Natural killer cell treated with Interleukin-12 subunit alpha and Interleukin-12 subunit beta and Interleukin-15 and Interleukin-18, amount 100 ng/mL, for 72 hours (primary cell): ENCODE measurements around the gene OR1A1. TPM values are rescaled to one million over a fixed set of nuclear protein-coding genes. Genes with fewer than 3 reads are reported as not detected.
A peak's percentile ranks its signal among the peaks of the same experiment; 100 is the strongest.
"Not testable (repeated sequence)": the region's sequence is repeated elsewhere in the genome, so short reads cannot be mapped to it uniquely, and the experiment has no call there.

Experiments
- ATAC-seq, 2 donors: fragments of 150-1000 bp; cut with Tn5 transposase in 1 of 2; sonication (Bioruptor Pico), chemical (Tn5 transposase) in 1 of 2; 2 replicates each; pipeline ENCODE4 v1.10.0; 2021
- DNase-seq: peaks from one replicate; pipeline ENCODE4 v3.0.0; 2022; ENCODE audit warnings: low spot score
- H3K27ac Mint-ChIP-seq, 2 donors: 1 replicate in 1 of 2; 2 replicates in 1 of 2; pipeline ENCODE4 v1.8.0; 2022; ENCODE audit warnings: mixed read lengths in 2 of 2, mild to moderate bottlenecking in 1 of 2, moderate library complexity in 1 of 2
- H3K27me3 Mint-ChIP-seq, 2 donors: 1 replicate in 1 of 2; 2 replicates in 1 of 2; pipeline ENCODE4 v1.8.0; 2022; ENCODE audit warnings: mixed read lengths in 2 of 2
- H3K36me3 Mint-ChIP-seq: one replicate; pipeline ENCODE4 v1.8.0; 2022; ENCODE audit warnings: mixed read lengths
- H3K4me1 Mint-ChIP-seq, 2 donors: 1 replicate in 1 of 2; 2 replicates in 1 of 2; pipeline ENCODE4 v1.8.0; 2022; ENCODE audit warnings: low read depth in 2 of 2, mixed read lengths in 2 of 2, mild to moderate bottlenecking in 1 of 2
- H3K4me3 Mint-ChIP-seq: one replicate; pipeline ENCODE4 v1.8.0; 2022; ENCODE audit warnings: mixed read lengths
- H3K9me3 Mint-ChIP-seq: 2 replicates; pipeline ENCODE4 v1.8.0; 2022; ENCODE audit warnings: mixed read lengths
- total RNA-seq, 2 donors: library from RNA; stranded (reverse); gene quantifications; one replicate each; pipeline ENCODE4 v1.2.3, GENCODE V29; 2022

Gene OR1A1
- total RNA-seq = not detected

DNA sequence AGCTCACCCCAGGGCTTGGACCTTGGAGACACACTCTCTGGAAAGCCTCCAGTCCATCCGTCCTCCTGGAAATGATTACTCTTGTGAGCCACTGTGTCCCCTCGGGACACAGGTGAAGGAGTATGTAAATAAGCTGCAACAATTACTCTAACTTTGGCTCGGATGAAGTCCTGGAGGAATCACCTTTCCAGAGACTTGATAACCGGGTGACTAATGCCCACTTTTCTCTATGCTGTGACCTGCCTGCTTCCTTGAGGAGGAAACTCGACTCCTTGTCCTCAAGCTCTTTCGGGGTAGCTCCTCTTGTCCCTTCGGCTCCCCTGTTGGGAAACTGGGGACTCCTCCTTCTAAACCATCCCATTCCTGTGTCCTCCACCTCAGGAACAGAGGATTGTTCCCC, at the start of gene OR1A1:
Gene OR1A1, plus strand, starts transcription at position 301 of the 400 bp plus-strand sequence. CDS start 7,954 bp downstream, outside the sequence.
- H3K4me3 Mint-ChIP-seq = no peak within 1 kb of the TSS
- no peaks in the 10 kb centered on the region for H3K4me1 Mint-ChIP-seq
- H3K27ac Mint-ChIP-seq = peak within 1 kb of the TSS in 1 of 2 donors; percentile 60
- H3K9me3 Mint-ChIP-seq = no peaks in the 10 kb centered on the region
- H3K27me3 Mint-ChIP-seq = peaks cover 14 to 18% of the 10 kb centered on the region in 2 donors
- DNase-seq = no peak
- no peaks in the 10 kb centered on the region for H3K36me3 Mint-ChIP-seq
- ATAC-seq = no peak

DNA sequence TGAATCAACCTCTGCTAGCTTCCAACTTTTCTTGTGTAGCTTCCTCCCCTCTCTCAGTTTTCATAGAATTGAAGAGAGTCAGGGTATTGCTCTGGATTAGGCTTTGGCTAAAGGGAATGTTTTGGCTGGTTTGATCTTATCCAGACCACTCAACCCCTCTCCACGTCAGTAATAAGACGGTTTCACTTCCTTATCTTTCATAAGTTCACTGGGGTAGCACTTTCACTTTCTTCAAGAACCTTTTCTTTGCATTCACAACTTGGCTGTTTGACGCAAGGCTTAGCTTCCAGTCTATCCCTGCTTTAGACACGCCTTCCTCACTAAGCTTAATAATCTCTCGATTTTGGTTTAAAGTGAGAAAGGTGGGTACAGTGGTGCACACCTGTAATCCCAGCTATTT, 39.9 kb upstream of the OR1A1 start:
- ATAC-seq (no peak), DNase-seq (no peak)
- H3K4me3 Mint-ChIP-seq = no peak overlapping the region

GRCh38 chr17:3189961-3190360, 17.5 kb upstream of the OR1A1 start:
- Mint-ChIP-seq H3K36me3 (no peaks in the 10 kb centered on the region), H3K27me3 (peaks cover 9 to 30% of the 10 kb centered on the region in 2 donors), H3K4me1 (no peaks in the 10 kb centered on the region), H3K4me3 (no peak overlapping the region), H3K9me3 (no peaks in the 10 kb centered on the region), H3K27ac (no peak overlapping the region)
- DNase-seq = no peak
- no peak for ATAC-seq

More for the DNA sequence above, 39.9 kb upstream of the OR1A1 start:
- Mint-ChIP-seq H3K4me1 (peaks cover 7 to 9% of the 10 kb centered on the region in 2 donors), H3K36me3 (no peaks in the 10 kb centered on the region), H3K27me3 (peaks cover 13 to 33% of the 10 kb centered on the region in 2 donors), H3K27ac (no peak overlapping the region), H3K9me3 (peaks cover 6% of the 10 kb centered on the region)

- peaks cover 3% of the 10 kb centered on the region for H3K9me3 Mint-ChIP-seq
- H3K4me3 Mint-ChIP-seq = no peak within 1 kb of the TSS
- no peak for DNase-seq
- no peaks in the 10 kb centered on the region for H3K4me1 Mint-ChIP-seq
- ATAC-seq = no peak
- H3K27me3 Mint-ChIP-seq = peaks cover 24 to 49% of the 10 kb centered on the region in 2 donors
- peaks cover 6% of the 10 kb centered on the region for H3K36me3 Mint-ChIP-seq
- H3K27ac Mint-ChIP-seq = no peak within 1 kb of the TSS
Measured at GRCh38 chr17:3197219-3197618, 10.2 kb upstream of the OR1A1 start, which contains the start of gene OR1A2. Gene OR1A2, plus strand, starts transcription at chr17:3197519. Its CDS starts 0 bp downstream, at chr17:3197519.

GRCh38 chr17:3208484-3208883, 1.0 kb downstream of the OR1A1 start:
- Mint-ChIP-seq H3K36me3 (no peaks in the 10 kb centered on the region), H3K4me3 (no peak overlapping the region), H3K9me3 (no peaks in the 10 kb centered on the region), H3K4me1 (peaks cover 0 to under 1% of the 10 kb centered on the region in 2 donors), H3K27ac (no peak overlapping the region), H3K27me3 (peaks cover 14 to 27% of the 10 kb centered on the region in 2 donors)
- no peak for DNase-seq
- no peak for ATAC-seq

GRCh38 chr17:3213001-3213400, 5.5 kb downstream of the OR1A1 start:
- no peaks in the 10 kb centered on the region for H3K36me3 Mint-ChIP-seq

DNA sequence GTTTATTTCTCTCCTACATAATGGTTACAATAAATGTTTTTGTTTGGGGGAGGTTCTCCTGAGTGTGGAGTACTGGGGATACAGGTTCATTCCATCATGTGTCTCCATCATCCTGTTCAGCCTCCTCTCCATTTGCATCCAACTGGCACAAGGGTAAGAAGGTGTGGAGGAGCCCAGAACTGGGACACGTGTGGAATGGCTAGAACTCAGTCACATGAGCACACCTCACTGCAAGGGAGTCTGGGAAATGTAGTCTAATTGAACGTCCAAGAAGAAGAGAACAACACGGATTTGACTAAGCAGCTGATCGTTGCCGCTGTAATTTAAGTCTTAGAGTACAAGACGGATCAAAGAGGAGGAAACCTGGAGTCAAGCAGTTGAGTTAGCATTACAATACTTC, 6.1 kb downstream of the OR1A1 start:
- ATAC-seq (no peak), DNase-seq (no peak)
- peaks cover 3% of the 10 kb centered on the region for H3K9me3 Mint-ChIP-seq
- peaks cover 0 to 11% of the 10 kb centered on the region in 2 donors for H3K4me1 Mint-ChIP-seq
- peaks cover 2 to 40% of the 10 kb centered on the region in 2 donors for H3K27me3 Mint-ChIP-seq
- H3K4me3 Mint-ChIP-seq = no peak overlapping the region
- no peak overlapping the region for H3K27ac Mint-ChIP-seq
- H3K36me3 Mint-ChIP-seq = no peaks in the 10 kb centered on the region

More at GRCh38 chr17:3213001-3213400, 5.5 kb downstream of the OR1A1 start:
- H3K4me3 Mint-ChIP-seq = no peak overlapping the region
- DNase-seq = no peak
- peaks cover 3% of the 10 kb centered on the region for H3K9me3 Mint-ChIP-seq
- H3K27me3 Mint-ChIP-seq = peaks cover 2 to 39% of the 10 kb centered on the region in 2 donors
- H3K27ac Mint-ChIP-seq = no peak overlapping the region
- peaks cover 0 to 11% of the 10 kb centered on the region in 2 donors for H3K4me1 Mint-ChIP-seq
- ATAC-seq = no peak

GRCh38 chr17:3219978-3220377, 12.5 kb downstream of the OR1A1 start:
- not testable (repeated sequence) for H3K27ac Mint-ChIP-seq, DNase-seq, H3K36me3 Mint-ChIP-seq, ATAC-seq, H3K4me3 Mint-ChIP-seq, H3K9me3 Mint-ChIP-seq
- Mint-ChIP-seq H3K4me1 (peaks cover 10 to 15% of the 10 kb centered on the region in 2 donors), H3K27me3 (peaks cover 5 to 36% of the 10 kb centered on the region in 2 donors)

- H3K4me1 Mint-ChIP-seq = peaks cover 10% of the 10 kb centered on the region in 2 donors
- ATAC-seq (no peak), DNase-seq (no peak)
- peaks cover 5 to 45% of the 10 kb centered on the region in 2 donors for H3K27me3 Mint-ChIP-seq
- H3K9me3 Mint-ChIP-seq = peaks cover 3% of the 10 kb centered on the region
- no peak overlapping the region for H3K4me3 Mint-ChIP-seq
- H3K27ac Mint-ChIP-seq = no peak overlapping the region
- H3K36me3 Mint-ChIP-seq = no peaks in the 10 kb centered on the region
Measured at GRCh38 chr17:3221850-3222249, 14.4 kb downstream of the OR1A1 start.

- ATAC-seq = no peak
- H3K27me3 Mint-ChIP-seq = peaks cover 3 to 40% of the 10 kb centered on the region in 2 donors
- peaks cover 10% of the 10 kb centered on the region in 2 donors for H3K4me1 Mint-ChIP-seq
- no peak for DNase-seq
- peak overlapping the region; percentile 19 for H3K4me3 Mint-ChIP-seq
- no peak overlapping the region for H3K27ac Mint-ChIP-seq
- no peaks in the 10 kb centered on the region for H3K9me3 Mint-ChIP-seq
- H3K36me3 Mint-ChIP-seq = no peaks in the 10 kb centered on the region
Measured at GRCh38 chr17:3222505-3222904, 15.0 kb downstream of the OR1A1 start.

- DNase-seq, H3K9me3 Mint-ChIP-seq, H3K36me3 Mint-ChIP-seq, ATAC-seq, H3K4me3 Mint-ChIP-seq, H3K27ac Mint-ChIP-seq: not testable (repeated sequence)
- Mint-ChIP-seq H3K27me3 (peaks cover 0 to 24% of the 10 kb centered on the region in 2 donors), H3K4me1 (peaks cover 10% of the 10 kb centered on the region in 2 donors)
Measured at GRCh38 chr17:3224721-3225352, 17.4 kb downstream of the OR1A1 start.

DNA sequence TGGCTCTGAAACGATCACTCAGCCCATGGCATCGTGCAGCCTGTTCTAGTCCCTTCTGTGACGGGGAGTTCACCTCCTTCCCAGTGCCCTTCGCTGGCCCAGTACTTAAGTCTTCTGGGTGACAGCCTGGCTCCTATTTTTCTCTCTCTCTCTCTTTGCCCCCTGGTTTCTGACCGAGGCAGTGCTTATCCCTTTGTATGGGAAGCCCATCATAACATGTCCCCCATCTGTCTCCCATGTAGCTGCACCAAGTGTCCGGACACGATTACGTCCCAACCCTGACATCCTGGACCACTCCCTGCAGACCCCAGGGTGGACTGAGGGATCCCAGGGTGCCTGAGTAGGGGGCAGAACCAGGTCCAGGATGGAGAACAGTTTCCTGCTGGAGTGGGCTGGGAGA, 24.8 kb downstream of the OR1A1 start:
- not testable (repeated sequence) for H3K4me1 Mint-ChIP-seq, H3K4me3 Mint-ChIP-seq, DNase-seq, ATAC-seq, H3K36me3 Mint-ChIP-seq, H3K9me3 Mint-ChIP-seq, H3K27me3 Mint-ChIP-seq, H3K27ac Mint-ChIP-seq

DNA sequence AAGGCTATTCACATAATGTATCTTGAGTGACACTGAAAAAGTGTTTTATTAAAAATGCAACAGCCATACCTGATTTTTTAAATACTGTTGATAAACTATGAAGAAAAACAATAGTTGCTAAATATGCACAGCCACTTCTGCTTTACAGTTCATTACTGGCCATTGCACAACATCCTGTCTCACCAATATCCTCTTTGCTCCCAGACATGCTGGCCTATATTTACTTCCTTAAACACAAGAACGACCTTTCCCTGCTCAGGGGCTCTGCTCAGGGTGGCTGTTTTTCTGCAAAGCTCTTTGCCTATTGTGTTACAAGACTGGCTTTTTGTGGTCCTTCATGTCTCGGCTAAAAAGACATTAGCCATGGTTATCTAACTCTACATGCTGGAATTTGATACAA, 31.2 kb downstream of the OR1A1 start:
- not testable (repeated sequence) for H3K4me1 Mint-ChIP-seq, H3K27me3 Mint-ChIP-seq, H3K9me3 Mint-ChIP-seq, H3K4me3 Mint-ChIP-seq, H3K27ac Mint-ChIP-seq, H3K36me3 Mint-ChIP-seq, DNase-seq
- peak in 1 of 2 donors; percentile 77 for ATAC-seq

DNA sequence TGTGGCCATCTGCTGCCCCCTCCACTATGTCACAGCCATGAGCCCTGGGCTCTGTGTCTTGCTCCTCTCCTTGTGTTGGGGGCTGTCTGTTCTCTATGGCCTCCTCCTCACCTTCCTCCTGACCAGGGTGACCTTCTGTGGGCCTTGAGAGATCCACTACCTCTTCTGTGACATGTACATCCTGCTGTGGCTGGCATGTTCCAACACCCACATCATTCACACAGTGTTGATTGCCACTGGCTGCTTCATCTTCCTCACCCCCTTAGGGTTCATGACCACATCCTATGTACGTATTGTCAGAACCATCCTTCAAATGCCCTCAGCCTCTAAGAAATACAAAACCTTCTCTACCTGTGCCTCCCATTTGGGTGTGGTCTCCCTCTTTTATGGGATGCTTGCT, 33.6 kb downstream of the OR1A1 start:
- H3K27me3 Mint-ChIP-seq = not testable (repeated sequence)

More for the DNA sequence above, 33.6 kb downstream of the OR1A1 start:
- H3K27ac Mint-ChIP-seq, H3K4me1 Mint-ChIP-seq, DNase-seq, H3K9me3 Mint-ChIP-seq, H3K4me3 Mint-ChIP-seq, H3K36me3 Mint-ChIP-seq: not testable (repeated sequence)
- peak; percentile 77 to 82 for ATAC-seq
